Measurements from ENCODE around the gene TNFRSF1A. TPM values are rescaled to one million over a fixed set of nuclear protein-coding genes. Genes with fewer than 3 reads are reported as not detected.

Gene TNFRSF1A
- total RNA-seq, 5 donors from 2014 or later (not counting 1 experiment from before 2014, with no cell fraction given): 32.3 to 88.0 (median 86.5) TPM

DNA sequence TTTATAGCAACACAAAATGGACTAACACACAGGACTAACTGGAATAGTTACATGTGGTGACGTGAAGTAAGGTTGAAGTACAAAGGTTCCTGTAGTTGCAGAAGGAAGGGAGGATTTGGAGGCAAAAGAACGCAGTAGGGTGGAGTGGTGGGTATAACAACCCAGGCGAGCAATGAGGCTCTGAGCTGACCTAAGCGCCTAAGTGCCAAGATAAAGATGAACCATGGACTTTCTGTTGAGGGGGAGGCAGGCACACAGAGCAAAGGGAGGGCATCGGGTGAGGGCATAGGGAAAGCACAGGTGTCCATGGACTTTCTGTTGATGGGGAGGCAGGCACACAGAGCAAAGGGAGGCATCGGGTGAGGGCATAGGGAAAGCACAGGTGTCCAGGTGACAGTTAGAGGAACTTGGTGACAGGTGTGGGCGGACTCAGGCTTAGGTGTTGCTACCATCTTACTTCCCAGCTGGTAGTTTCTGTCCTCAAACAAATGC is 18.2 kb upstream of the TNFRSF1A start:
- no peak overlapping the region for H3K27ac ChIP-seq (ENCODE audit: low read length)
- H3K9me3 ChIP-seq: no peaks in the 10 kb centered on the region
- ChIA-PET POLR2A (no interaction called here), CTCF (interaction anchor here in 1 of 2 donors (0.7 kb wide), 1 partner anchor 88 kb away, joined by 11 read pairs; no protein-coding TSS in a partner anchor)
- H3K4me1 ChIP-seq (ENCODE audit: control insufficient read depth in 1 of 2, extremely low read depth in 1 of 2, insufficient read depth in 2 of 2, low read length in 2 of 2): peaks cover 14 to 32% of the 10 kb centered on the region in 2 experiments
- peaks cover 0 to under 1% of the 10 kb centered on the region in 2 experiments for H3K27me3 ChIP-seq (replicated peaks in 1 of 2; ENCODE audit: control insufficient read depth in 2 of 2, extremely low read depth in 1 of 2, insufficient read depth in 2 of 2, low read length in 1 of 2)
- ATAC-seq (replicated peaks in 1 of 4) (no peak), DNase-seq (no peak)
- Mint-ChIP-seq H3K27me3 (no peaks in the 10 kb centered on the region), H3K27ac (peak overlapping the region; percentile 24 to 66), H3K4me3 (peak overlapping the region in 1 of 3 donors; percentile 4), H3K9me3 (no peaks in the 10 kb centered on the region), H3K4me1 (peaks cover 18 to 38% (median 31%) of the 10 kb centered on the region in 3 donors), H3K36me3 (no peaks in the 10 kb centered on the region)
- WGBS (ENCODE audit: insufficient coverage): 95% methylated on average over 5 of the region's 7 CpGs
- H3K36me3 ChIP-seq (ENCODE audit: control insufficient read depth in 2 of 2, extremely low read depth in 1 of 2, insufficient read depth in 1 of 2, low read length in 1 of 2): no peaks in the 10 kb centered on the region
- no peak overlapping the region for H3K4me3 ChIP-seq (ENCODE audit: control insufficient read depth in 1 of 2, extremely low read depth in 1 of 2, low read length in 1 of 2)

DNA sequence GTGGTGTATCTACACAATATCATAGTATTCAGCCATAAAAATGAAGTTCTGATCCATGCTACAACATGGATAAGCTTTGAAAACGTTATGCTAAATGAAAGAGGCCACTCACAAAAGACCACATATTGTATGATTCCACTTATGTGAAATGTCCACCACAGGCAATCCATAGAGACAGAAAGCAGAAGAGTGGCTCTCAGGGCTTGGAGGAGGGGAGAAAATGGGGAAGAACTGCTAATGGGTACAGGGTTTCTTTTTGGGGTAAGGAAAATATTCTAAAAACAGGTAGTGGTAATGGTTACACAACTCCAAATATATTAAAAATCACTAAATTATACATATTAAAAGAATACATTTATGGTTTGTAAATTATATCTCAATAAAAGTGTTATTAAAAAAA is 17.0 kb upstream of the TNFRSF1A start:
- no CpG with 5 or more reads among the region's 1 CpG for WGBS (ENCODE audit: insufficient coverage)
- no peaks in the 10 kb centered on the region for H3K27me3 Mint-ChIP-seq
- no peaks in the 10 kb centered on the region for H3K36me3 Mint-ChIP-seq
- H3K4me1 ChIP-seq (ENCODE audit: control insufficient read depth in 1 of 2, extremely low read depth in 1 of 2, insufficient read depth in 2 of 2, low read length in 2 of 2): peaks cover 10 to 27% of the 10 kb centered on the region in 2 experiments
- H3K4me1 Mint-ChIP-seq: peaks cover 15 to 32% (median 26%) of the 10 kb centered on the region in 3 donors
- no peak overlapping the region for H3K27ac Mint-ChIP-seq
- no peak overlapping the region for H3K4me3 Mint-ChIP-seq
- H3K27ac ChIP-seq (ENCODE audit: low read length): no peak overlapping the region
- H3K36me3 ChIP-seq (ENCODE audit: control insufficient read depth in 2 of 2, extremely low read depth in 1 of 2, insufficient read depth in 1 of 2, low read length in 1 of 2): no peaks in the 10 kb centered on the region
- H3K27me3 ChIP-seq (replicated peaks in 1 of 2; ENCODE audit: control insufficient read depth in 2 of 2, extremely low read depth in 1 of 2, insufficient read depth in 2 of 2, low read length in 1 of 2): peaks cover 0 to 5% of the 10 kb centered on the region in 2 experiments
- H3K4me3 ChIP-seq (ENCODE audit: control insufficient read depth in 1 of 2, extremely low read depth in 1 of 2, low read length in 1 of 2): no peak overlapping the region
- H3K9me3 Mint-ChIP-seq: no peaks in the 10 kb centered on the region
- ChIA-PET CTCF (interaction anchor here in 1 of 2 donors (0.6 to 0.7 kb wide), 2 partner anchors 10 to 146 kb away, joined by 3 read pairs; no protein-coding TSS in a partner anchor), POLR2A (interaction anchor here in 1 of 2 donors (0.7 kb wide), 1 partner anchor 24 kb away, joined by 3 read pairs; no protein-coding TSS in a partner anchor)
- H3K9me3 ChIP-seq: no peaks in the 10 kb centered on the region
- DNase-seq (no peak), ATAC-seq (replicated peaks in 1 of 4) (no peak)

- H3K27ac Mint-ChIP-seq: no peak overlapping the region
- H3K4me3 ChIP-seq (ENCODE audit: control insufficient read depth in 1 of 2, extremely low read depth in 1 of 2, low read length in 1 of 2): no peak overlapping the region
- no peaks in the 10 kb centered on the region for H3K9me3 ChIP-seq
- H3K9me3 Mint-ChIP-seq: no peaks in the 10 kb centered on the region
- H3K27ac ChIP-seq (ENCODE audit: low read length): no peak overlapping the region
- H3K4me1 ChIP-seq (ENCODE audit: control insufficient read depth in 1 of 2, extremely low read depth in 1 of 2, insufficient read depth in 2 of 2, low read length in 2 of 2): peaks cover 0 to 3% of the 10 kb centered on the region in 2 experiments
- peaks cover 0 to 5% of the 10 kb centered on the region in 2 experiments for H3K27me3 ChIP-seq (replicated peaks in 1 of 2; ENCODE audit: control insufficient read depth in 2 of 2, extremely low read depth in 1 of 2, insufficient read depth in 2 of 2, low read length in 1 of 2)
- no peaks in the 10 kb centered on the region for H3K27me3 Mint-ChIP-seq
- H3K36me3 ChIP-seq (ENCODE audit: control insufficient read depth in 2 of 2, extremely low read depth in 1 of 2, insufficient read depth in 1 of 2, low read length in 1 of 2): no peaks in the 10 kb centered on the region
- ChIA-PET POLR2A (interaction anchor here in 1 of 2 donors (0.8 kb wide), 1 partner anchor 40 kb away, joined by 3 read pairs; no protein-coding TSS in a partner anchor), CTCF (interaction anchor here (0.8 to 1.3 kb wide), 3 partner anchors 11 to 33 kb away, joined by 3 to 4 read pairs (median 3); no protein-coding TSS in a partner anchor)
- H3K4me3 Mint-ChIP-seq: no peak overlapping the region
- DNase-seq (no peak), ATAC-seq (replicated peaks in 1 of 4) (no peak)
- H3K4me1 Mint-ChIP-seq: peaks cover 6 to 20% (median 12%) of the 10 kb centered on the region in 3 donors
- WGBS (ENCODE audit: insufficient coverage): 93% methylated on average over 5 of the region's 5 CpGs
- no peaks in the 10 kb centered on the region for H3K36me3 Mint-ChIP-seq
Observed at GRCh38 chr12:6356374-6356820, 14.5 kb upstream of the TNFRSF1A start.

DNA sequence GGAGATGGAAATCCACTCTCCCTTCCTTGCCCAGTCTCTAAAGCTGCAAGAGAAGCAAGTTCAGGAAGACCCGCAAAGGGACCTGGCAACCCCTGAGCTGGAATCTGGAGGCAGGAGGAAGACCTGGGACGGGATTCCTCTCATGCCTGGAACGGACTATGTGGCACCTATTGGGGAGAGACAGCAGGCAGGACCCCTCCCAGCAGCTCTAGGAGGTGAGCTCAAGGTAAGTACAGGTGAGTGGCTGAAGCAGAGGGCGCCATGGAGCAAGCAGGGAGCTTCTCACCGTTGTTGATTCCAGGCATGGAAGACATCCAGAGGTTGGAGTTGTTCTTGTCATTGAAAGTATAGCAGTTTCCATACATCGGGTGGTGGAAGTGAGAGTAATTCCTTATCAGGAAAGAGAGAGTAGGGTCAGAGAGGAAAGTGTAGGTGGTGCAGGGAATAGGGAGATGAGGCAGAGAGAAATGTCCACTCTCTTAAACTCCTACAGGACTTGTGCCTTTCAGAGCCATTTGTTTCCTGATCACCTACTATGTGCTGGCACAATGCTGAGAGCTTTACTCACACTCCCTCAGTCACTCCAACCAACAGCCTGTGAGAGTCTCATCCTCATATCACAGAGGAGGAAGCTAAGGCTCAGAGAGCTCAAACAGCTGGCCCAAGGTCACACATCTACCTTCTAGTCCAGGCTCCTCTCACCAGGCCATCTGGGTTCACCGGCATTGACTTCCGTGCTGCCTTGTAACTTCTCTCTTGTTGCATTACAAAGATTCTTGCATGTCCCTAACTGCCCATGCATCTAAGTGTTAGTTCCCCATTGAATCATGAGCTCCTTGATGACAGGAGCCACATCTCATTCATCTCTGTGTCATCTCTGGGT is 13.9 kb upstream of the TNFRSF1A start:
- Histone ChIP-seq H3K9me3 (no peaks in the 10 kb centered on the region), H3K36me3 (ENCODE audit: control insufficient read depth in 2 of 2, extremely low read depth in 1 of 2, insufficient read depth in 1 of 2, low read length in 1 of 2) (no peaks in the 10 kb centered on the region), H3K4me1 (ENCODE audit: control insufficient read depth in 1 of 2, extremely low read depth in 1 of 2, insufficient read depth in 2 of 2, low read length in 2 of 2) (no peaks in the 10 kb centered on the region), H3K27ac (ENCODE audit: low read length) (no peak overlapping the region), H3K4me3 (ENCODE audit: control insufficient read depth in 1 of 2, extremely low read depth in 1 of 2, low read length in 1 of 2) (no peak overlapping the region), H3K27me3 (replicated peaks in 1 of 2; ENCODE audit: control insufficient read depth in 2 of 2, extremely low read depth in 1 of 2, insufficient read depth in 2 of 2, low read length in 1 of 2) (peaks cover 0 to 5% of the 10 kb centered on the region in 2 experiments)
- POLR2A ChIA-PET: no interaction called here
- Mint-ChIP-seq H3K27me3 (no peaks in the 10 kb centered on the region), H3K36me3 (no peaks in the 10 kb centered on the region), H3K27ac (no peak overlapping the region), H3K4me1 (peaks cover 2 to 15% (median 6%) of the 10 kb centered on the region in 3 donors), H3K4me3 (no peak overlapping the region), H3K9me3 (no peaks in the 10 kb centered on the region)
- ATAC-seq (replicated peaks in 1 of 4) (no peak), DNase-seq (no peak)
- WGBS (ENCODE audit: insufficient coverage): 85% methylated on average over 7 of the region's 8 CpGs
- CTCF ChIA-PET: interaction anchor here (0.8 to 1.3 kb wide), 4 partner anchors 10 to 33 kb away, joined by 3 to 4 read pairs (median 3); no protein-coding TSS in a partner anchor

DNA sequence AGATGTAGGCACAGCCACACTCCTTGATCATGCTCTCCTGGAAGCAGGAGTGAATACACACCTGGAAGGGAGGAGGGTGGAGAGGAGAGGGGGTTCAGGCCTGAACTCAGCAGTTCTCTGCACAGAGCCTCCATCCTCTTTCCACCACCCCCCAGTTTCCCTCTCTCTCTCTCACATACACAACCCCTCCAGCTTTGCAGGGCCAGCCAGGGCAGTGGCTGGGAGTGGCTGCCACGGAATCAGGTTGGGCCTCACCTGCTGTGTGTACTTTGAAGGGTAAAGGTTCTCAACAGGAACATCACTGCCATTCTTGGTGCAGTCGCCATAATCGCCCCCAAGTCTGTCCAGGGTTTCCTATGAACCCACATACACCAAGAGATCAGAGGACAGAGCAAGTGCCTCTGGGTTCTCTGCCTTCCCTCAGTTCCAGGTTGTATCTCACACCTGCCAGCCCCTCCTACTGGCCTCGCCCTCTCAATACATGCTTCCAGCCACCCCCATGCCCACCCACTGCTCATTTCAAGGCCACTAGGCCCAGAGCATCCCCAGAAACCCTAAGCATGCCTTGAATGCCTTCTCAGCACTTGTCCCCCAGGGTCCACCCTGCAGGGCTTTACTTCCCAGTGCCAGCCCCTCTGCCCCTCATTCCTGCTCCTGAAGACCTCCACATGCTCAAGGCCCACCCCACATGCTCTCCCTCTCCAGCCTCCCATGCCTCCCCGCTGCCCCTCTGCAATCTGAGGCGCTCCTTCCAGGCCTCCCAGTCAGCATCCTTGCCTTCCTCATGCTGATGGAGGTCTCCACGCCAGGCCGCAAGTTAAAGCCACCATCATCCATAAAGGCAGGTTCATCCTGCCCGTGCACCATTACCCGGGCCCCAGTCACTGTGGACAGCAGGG is 12.9 kb upstream of the TNFRSF1A start:
- Mint-ChIP-seq H3K4me3 (no peak overlapping the region), H3K27ac (no peak overlapping the region), H3K36me3 (no peaks in the 10 kb centered on the region), H3K9me3 (no peaks in the 10 kb centered on the region), H3K27me3 (no peaks in the 10 kb centered on the region), H3K4me1 (peaks cover 0 to 6% (median 2%) of the 10 kb centered on the region in 3 donors)
- H3K4me3 ChIP-seq (ENCODE audit: control insufficient read depth in 1 of 2, extremely low read depth in 1 of 2, low read length in 1 of 2): no peak overlapping the region
- ChIA-PET POLR2A (no interaction called here), CTCF (interaction anchor here in 1 of 2 donors (1.2 kb wide), 1 partner anchor 20 kb away, joined by 3 read pairs; no protein-coding TSS in a partner anchor)
- H3K27me3 ChIP-seq (replicated peaks in 1 of 2; ENCODE audit: control insufficient read depth in 2 of 2, extremely low read depth in 1 of 2, insufficient read depth in 2 of 2, low read length in 1 of 2): peaks cover 0 to 5% of the 10 kb centered on the region in 2 experiments
- DNase-seq (no peak), ATAC-seq (replicated peaks in 1 of 4) (no peak)
- H3K9me3 ChIP-seq: no peaks in the 10 kb centered on the region
- H3K36me3 ChIP-seq (ENCODE audit: control insufficient read depth in 2 of 2, extremely low read depth in 1 of 2, insufficient read depth in 1 of 2, low read length in 1 of 2): no peaks in the 10 kb centered on the region
- H3K27ac ChIP-seq (ENCODE audit: low read length): no peak overlapping the region
- no peaks in the 10 kb centered on the region for H3K4me1 ChIP-seq (ENCODE audit: control insufficient read depth in 1 of 2, extremely low read depth in 1 of 2, insufficient read depth in 2 of 2, low read length in 2 of 2)
- 93% methylated on average over 6 of the region's 10 CpGs for WGBS (ENCODE audit: insufficient coverage)
